ENCODE measurements around the gene C1QL1.

C1QL1 gene

GRCh38 chr17:44915321-44915726 is 52.8 kb downstream of the C1QL1 start, which contains the start of gene GFAP:
TSS of gene GFAP (minus strand) at chr17:44915500. CDS start at chr17:44915486, 14 bp downstream.
- POLR2A ChIA-PET: no interaction called here
- CTCF ChIA-PET: interaction anchor here (0.9 to 2.8 kb wide), 3 partner anchors 106 to 220 kb away, joined by 4 to 8 read pairs (median 6); partner anchors contain the start of gene ACBD4
- TF ChIP-seq CTCF (IDR thresholded peaks at IDR 0.05; ENCODE audit: control extremely low read depth, extremely low read depth, low read depth, missing control alignments): no peak
- DNase-seq (ENCODE audit: extremely low spot score): no peak

GRCh38 chr17:44914698-44915271 is 53.3 kb downstream of the C1QL1 start:
- TF ChIP-seq CTCF (IDR thresholded peaks at IDR 0.05; ENCODE audit: control extremely low read depth, extremely low read depth, low read depth, missing control alignments): no peak
- CTCF ChIA-PET: interaction anchor here (0.9 to 2.8 kb wide), 4 partner anchors 106 to 220 kb away, joined by 3 to 8 read pairs (median 5); partner anchors contain the start of gene ACBD4
- DNase-seq (ENCODE audit: extremely low spot score): no peak

GRCh38 chr17:44914148-44914547 is 54.0 kb downstream of the C1QL1 start:
- ChIA-PET POLR2A (no interaction called here), CTCF (interaction anchor here (0.9 to 2.8 kb wide), 4 partner anchors 107 to 221 kb away, joined by 3 to 8 read pairs (median 5); partner anchors contain the start of gene ACBD4)
- DNase-seq (ENCODE audit: extremely low spot score): no peak
- TF ChIP-seq CTCF (IDR thresholded peaks at IDR 0.05; ENCODE audit: control extremely low read depth, extremely low read depth, low read depth, missing control alignments): no peak

More at GRCh38 chr17:44914698-44915271, 53.3 kb downstream of the C1QL1 start:
- POLR2A ChIA-PET: no interaction called here

GRCh38 chr17:44913676-44914075 is 54.4 kb downstream of the C1QL1 start:
- CTCF ChIA-PET: interaction anchor here (1.0 to 2.8 kb wide), 5 partner anchors 11 to 222 kb away, joined by 3 to 8 read pairs (median 6); partner anchors contain the start of gene ACBD4
- POLR2A ChIA-PET: no interaction called here
- no peak for DNase-seq (ENCODE audit: extremely low spot score)
- no peak for TF ChIP-seq CTCF (IDR thresholded peaks at IDR 0.05; ENCODE audit: control extremely low read depth, extremely low read depth, low read depth, missing control alignments)

- CTCF ChIA-PET: interaction anchor here (0.7 to 1.8 kb wide), 7 partner anchors 11 to 222 kb away, joined by 3 to 7 read pairs (median 4); partner anchors contain the start of gene ACBD4
- DNase-seq (ENCODE audit: extremely low spot score): peak; percentile 17
- TF ChIP-seq CTCF (IDR thresholded peaks at IDR 0.05; ENCODE audit: control extremely low read depth, extremely low read depth, low read depth, missing control alignments): no peak
- POLR2A ChIA-PET: no interaction called here
Observed at GRCh38 chr17:44912763-44913544, 55.1 kb downstream of the C1QL1 start.

- ChIA-PET CTCF (interaction anchor here (0.8 to 3.9 kb wide), 12 partner anchors 8 to 224 kb away, joined by 3 to 53 read pairs (median 5); partner anchors contain the start of genes ACBD4 and DBF4B), POLR2A (no interaction called here)
- peak; percentile 64 for DNase-seq (ENCODE audit: extremely low spot score)
- TF ChIP-seq CTCF (IDR thresholded peaks at IDR 0.05; ENCODE audit: control extremely low read depth, extremely low read depth, low read depth, missing control alignments): peak; percentile 70
Observed at GRCh38 chr17:44911133-44912001, 56.7 kb downstream of the C1QL1 start.

Measured in GM10248 (cell line).